ENCODE results near the gene RALGAPA1.

- TF ChIP-seq EZH2phosphoT487 (IDR thresholded peaks at IDR 0.05; ENCODE audit: insufficient read depth, low read depth) (no peak), EZH2 (IDR thresholded peaks at IDR 0.05; ENCODE audit: insufficient read depth, poor library complexity, severe bottlenecking) (no peak)
Observed at GRCh38 chr14:35758523-35759129, 50.5 kb downstream of the RALGAPA1 start.

Data from GM23248 (cell line).